ENCODE data around the gene TTLL9. TPM values are rescaled to one million over a fixed set of nuclear protein-coding genes. Genes with fewer than 3 reads are reported as not detected.

The TTLL9 gene
- total RNA-seq, 2 donors from 2014 or later, result not detected

DNA sequence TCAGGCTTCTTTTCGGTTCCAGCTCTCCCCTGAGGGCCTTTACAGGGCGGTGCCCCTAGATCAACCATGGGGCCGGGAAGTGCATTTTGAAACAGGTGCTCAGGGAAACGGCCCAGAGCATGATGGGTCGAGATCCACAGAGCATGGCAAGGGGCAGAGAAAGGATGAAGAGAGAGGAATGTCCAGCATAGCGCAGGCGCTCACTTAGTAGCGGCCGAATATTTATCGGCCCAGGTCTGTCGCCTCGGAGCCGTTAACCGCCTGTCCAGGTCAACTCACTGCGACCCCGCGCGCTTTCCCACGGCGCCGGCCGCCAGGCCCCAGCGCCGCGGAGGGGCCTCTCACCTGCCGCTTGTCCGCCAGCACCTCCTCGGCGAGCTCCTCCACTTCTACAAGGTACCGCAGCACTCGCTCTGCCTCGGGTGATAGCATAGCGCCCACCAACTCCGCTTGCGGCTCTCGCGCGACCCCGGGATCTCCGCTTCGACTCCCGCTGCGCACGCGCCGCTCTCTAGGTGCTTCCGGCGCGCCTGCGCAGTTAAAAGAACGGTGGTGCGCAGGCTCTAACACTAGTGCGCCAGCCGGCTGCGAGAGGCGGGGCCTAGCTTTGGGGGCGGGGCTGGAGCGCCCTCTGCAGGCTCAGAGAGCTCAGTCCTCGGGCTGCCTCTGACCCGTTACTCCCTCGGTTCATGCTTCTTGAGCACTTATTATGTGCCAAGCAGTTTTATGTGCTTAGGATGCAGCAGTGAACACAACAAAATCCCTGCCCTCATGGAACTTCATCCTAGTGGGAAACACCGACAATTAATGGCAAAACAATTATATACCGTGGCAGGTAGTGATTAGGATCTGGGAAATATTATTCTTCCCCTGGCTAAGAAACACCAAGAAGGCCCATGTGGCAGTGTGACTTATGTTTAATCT is 81.4 kb downstream of the TTLL9 start, which contains the start of gene PDRG1:
Gene PDRG1 (minus strand): TSS at position 517 of the 924 bp plus-strand sequence. CDS start 85 bp downstream, at position 432.
- Histone ChIP-seq H3K4me1 (peaks cover 9% of the 10 kb centered on the region), H3K9me3 (no peaks in the 10 kb centered on the region), H3K27me3 (no peaks in the 10 kb centered on the region), H3K4me3 (peak within 1 kb of the TSS; percentile 97), H3K36me3 (no peaks in the 10 kb centered on the region), H3K27ac (no peak within 1 kb of the TSS), H3K9ac (ENCODE audit: low read depth in 2 of 2, low read length in 2 of 2) (peak within 1 kb of the TSS; percentile 84 to 86)
- intact Hi-C loops (cut with DNase I), result loop anchor here (2.0 kb wide), 1 partner anchor 101 kb away; no protein-coding TSS in a partner anchor
- TF ChIP-seq, protein P1, sequence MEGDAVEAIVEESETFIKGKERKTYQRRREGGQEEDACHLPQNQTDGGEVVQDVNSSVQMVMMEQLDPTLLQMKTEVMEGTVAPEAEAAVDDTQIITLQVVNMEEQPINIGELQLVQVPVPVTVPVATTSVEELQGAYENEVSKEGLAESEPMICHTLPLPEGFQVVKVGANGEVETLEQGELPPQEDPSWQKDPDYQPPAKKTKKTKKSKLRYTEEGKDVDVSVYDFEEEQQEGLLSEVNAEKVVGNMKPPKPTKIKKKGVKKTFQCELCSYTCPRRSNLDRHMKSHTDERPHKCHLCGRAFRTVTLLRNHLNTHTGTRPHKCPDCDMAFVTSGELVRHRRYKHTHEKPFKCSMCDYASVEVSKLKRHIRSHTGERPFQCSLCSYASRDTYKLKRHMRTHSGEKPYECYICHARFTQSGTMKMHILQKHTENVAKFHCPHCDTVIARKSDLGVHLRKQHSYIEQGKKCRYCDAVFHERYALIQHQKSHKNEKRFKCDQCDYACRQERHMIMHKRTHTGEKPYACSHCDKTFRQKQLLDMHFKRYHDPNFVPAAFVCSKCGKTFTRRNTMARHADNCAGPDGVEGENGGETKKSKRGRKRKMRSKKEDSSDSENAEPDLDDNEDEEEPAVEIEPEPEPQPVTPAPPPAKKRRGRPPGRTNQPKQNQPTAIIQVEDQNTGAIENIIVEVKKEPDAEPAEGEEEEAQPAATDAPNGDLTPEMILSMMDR (IDR thresholded peaks at IDR 0.05), result peak; percentile 92
- DNase-seq, result peak; percentile 95

- TF ChIP-seq, protein P1 (IDR thresholded peaks at IDR 0.05), result no peak
- DNase-seq, result no peak
- peaks cover 9% of the 10 kb centered on the region for H3K4me1 ChIP-seq
- intact Hi-C loops (cut with DNase I), result loop anchor here (2.0 kb wide), 1 partner anchor 103 kb away; no protein-coding TSS in a partner anchor
- H3K9ac ChIP-seq (ENCODE audit: low read depth in 2 of 2, low read length in 2 of 2), result no peak overlapping the region
- H3K9me3 ChIP-seq, result no peaks in the 10 kb centered on the region
- H3K4me3 ChIP-seq, result no peak overlapping the region
- no peaks in the 10 kb centered on the region for H3K27me3 ChIP-seq
- no peaks in the 10 kb centered on the region for H3K36me3 ChIP-seq
- H3K27ac ChIP-seq, result no peak overlapping the region
Measured at GRCh38 chr20:31953556-31954148, 83.2 kb downstream of the TTLL9 start.

DNA sequence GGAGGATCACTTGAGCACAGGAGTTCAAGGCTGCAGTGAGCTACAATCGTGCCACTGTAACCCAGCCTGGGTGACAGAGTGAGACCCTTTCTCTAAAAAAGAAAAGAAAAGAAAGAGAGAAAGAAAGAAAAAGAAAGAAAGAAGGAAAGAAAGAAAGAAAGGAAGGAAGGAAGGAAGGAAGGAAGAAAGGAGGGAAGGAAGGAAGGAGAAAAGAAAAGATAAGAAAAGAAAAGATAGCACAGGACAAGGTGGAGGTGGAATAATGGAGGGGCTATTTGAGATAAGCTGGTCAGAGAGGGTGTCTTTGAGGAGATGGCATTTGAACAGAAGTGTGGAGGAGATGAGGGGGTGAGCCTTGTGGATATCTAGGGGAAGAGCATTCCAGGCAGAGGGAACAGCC is 84.1 kb downstream of the TTLL9 start:
- no peaks in the 10 kb centered on the region for H3K9me3 ChIP-seq
- no peak for DNase-seq
- no peak overlapping the region for H3K27ac ChIP-seq
- intact Hi-C loops (cut with DNase I), result no loop called here
- TF ChIP-seq, protein P1 (IDR thresholded peaks at IDR 0.05), result no peak
- H3K27me3 ChIP-seq, result no peaks in the 10 kb centered on the region
- H3K4me3 ChIP-seq, result no peak overlapping the region
- H3K9ac ChIP-seq (ENCODE audit: low read depth in 2 of 2, low read length in 2 of 2), result no peak overlapping the region
- H3K36me3 ChIP-seq, result no peaks in the 10 kb centered on the region
- H3K4me1 ChIP-seq, result peaks cover 9% of the 10 kb centered on the region

DNA sequence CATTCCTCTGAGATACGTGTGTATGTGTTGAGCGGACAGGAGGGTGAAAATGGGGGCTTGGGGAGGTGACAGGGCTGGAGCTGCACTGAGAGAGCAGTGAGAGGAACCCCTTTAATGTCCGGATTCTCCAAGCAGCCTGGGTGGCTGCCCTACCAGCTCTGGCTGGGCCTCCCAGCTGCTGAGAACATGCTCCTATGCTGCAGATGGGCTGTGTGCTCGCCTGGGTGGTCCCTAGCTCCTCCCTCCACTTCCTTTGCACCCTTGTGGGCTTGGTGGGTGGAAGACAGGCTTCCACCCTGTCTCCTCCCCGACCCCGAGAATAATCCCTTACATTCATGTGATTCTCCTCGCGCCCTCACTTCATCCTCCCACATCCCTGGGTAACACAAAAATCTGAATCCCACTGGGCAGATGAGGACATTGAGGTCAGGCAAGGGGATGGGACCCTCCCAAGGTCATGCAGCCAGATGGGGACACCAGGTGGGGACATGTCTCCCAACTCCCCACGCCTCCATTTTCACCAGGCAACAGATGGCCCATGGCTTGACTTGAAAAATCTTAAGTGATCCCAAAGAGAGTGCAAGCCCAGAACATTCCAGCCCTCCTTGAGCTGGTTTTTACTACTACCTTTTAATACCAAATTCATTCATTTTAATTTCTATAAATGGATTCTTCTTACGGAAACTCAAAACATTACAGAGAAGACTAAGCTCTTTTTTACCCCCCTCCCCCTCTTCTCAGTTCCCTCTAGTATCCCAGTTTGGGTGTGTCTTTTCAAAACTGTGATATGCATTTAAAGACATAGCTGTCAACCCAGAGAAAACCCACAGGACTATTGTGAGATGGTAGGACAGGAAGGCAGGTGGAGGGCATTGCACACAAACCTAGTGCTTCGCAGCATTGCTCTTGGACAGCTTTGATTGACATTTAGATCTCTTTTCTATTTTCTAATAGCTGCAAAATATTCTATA is 86.4 kb downstream of the TTLL9 start:
- intact Hi-C loops (cut with DNase I), result no loop called here
- no peaks in the 10 kb centered on the region for H3K27me3 ChIP-seq

More for the DNA sequence above, 86.4 kb downstream of the TTLL9 start:
- Histone ChIP-seq H3K4me3 (no peak overlapping the region), H3K36me3 (no peaks in the 10 kb centered on the region), H3K9me3 (no peaks in the 10 kb centered on the region), H3K27ac (no peak overlapping the region), H3K4me1 (no peaks in the 10 kb centered on the region), H3K9ac (ENCODE audit: low read depth in 2 of 2, low read length in 2 of 2) (no peak overlapping the region)
- DNase-seq, result no peak
- TF ChIP-seq, protein P1 (IDR thresholded peaks at IDR 0.05), result no peak
